ENCODE measurements around the gene HTRA2.

GRCh38 chr2:74497777-74498499 is 31.8 kb upstream of the HTRA2 start:
- TF ChIP-seq, protein P1, sequence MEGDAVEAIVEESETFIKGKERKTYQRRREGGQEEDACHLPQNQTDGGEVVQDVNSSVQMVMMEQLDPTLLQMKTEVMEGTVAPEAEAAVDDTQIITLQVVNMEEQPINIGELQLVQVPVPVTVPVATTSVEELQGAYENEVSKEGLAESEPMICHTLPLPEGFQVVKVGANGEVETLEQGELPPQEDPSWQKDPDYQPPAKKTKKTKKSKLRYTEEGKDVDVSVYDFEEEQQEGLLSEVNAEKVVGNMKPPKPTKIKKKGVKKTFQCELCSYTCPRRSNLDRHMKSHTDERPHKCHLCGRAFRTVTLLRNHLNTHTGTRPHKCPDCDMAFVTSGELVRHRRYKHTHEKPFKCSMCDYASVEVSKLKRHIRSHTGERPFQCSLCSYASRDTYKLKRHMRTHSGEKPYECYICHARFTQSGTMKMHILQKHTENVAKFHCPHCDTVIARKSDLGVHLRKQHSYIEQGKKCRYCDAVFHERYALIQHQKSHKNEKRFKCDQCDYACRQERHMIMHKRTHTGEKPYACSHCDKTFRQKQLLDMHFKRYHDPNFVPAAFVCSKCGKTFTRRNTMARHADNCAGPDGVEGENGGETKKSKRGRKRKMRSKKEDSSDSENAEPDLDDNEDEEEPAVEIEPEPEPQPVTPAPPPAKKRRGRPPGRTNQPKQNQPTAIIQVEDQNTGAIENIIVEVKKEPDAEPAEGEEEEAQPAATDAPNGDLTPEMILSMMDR (IDR thresholded peaks at IDR 0.05; ENCODE audit: low read depth, low read length), result no peak
- TF ChIP-seq EZH2phosphoT487 (IDR thresholded peaks at IDR 0.05; ENCODE audit: low read depth), result no peak
